ENCODE results near the gene SORBS1.

- TF ChIP-seq ZNF57 (CRISPR knock-in tag; IDR thresholded peaks at IDR 0.05) = no peak
- TF ChIP-seq TCFL5 (CRISPR knock-in tag; conservative IDR thresholded peaks at IDR 0.05) = no peak
- no peak for TF ChIP-seq ZNF253 (CRISPR knock-in tag; conservative IDR thresholded peaks at IDR 0.05)
- no peak for TF ChIP-seq MECOM (CRISPR knock-in tag; IDR thresholded peaks at IDR 0.05)
- TF ChIP-seq PRDM10 (IDR thresholded peaks at IDR 0.05; ENCODE audit: partially characterized antibody) = no peak
- TF ChIP-seq SREBF2 (CRISPR knock-in tag; IDR thresholded peaks at IDR 0.05) = no peak
- no peak for TF ChIP-seq ATF3 (IDR thresholded peaks at IDR 0.05)
- TF ChIP-seq ATF3 (CRISPR knock-in tag; conservative IDR thresholded peaks at IDR 0.05) = no peak
- no peak for TF ChIP-seq CEBPB (tag; IDR thresholded peaks at IDR 0.05)
- no peak for TF ChIP-seq FOSL1 (tag; conservative IDR thresholded peaks at IDR 0.05)
- no peak for TF ChIP-seq CTCF (IDR thresholded peaks at IDR 0.05 in 2 of 3, conservative IDR thresholded peaks at IDR 0.05 in 1 of 3; ENCODE audit: insufficient read depth in 2 of 3, low read depth in 1 of 3, low read length in 3 of 3)
- no peak for TF ChIP-seq SP2 (IDR thresholded peaks at IDR 0.05; ENCODE audit: extremely low read depth, low read depth, low read length, poor library complexity, severe bottlenecking)
- TF ChIP-seq RCOR1 (IDR thresholded peaks at IDR 0.05; ENCODE audit: borderline replicate concordance in 1 of 2, low read depth in 2 of 2, low read length in 2 of 2) = no peak
- TF ChIP-seq ZBED1 (IDR thresholded peaks at IDR 0.05) = no peak
- TF ChIP-seq TAF7 (tag; IDR thresholded peaks at IDR 0.05) = no peak
These were observed 178.6 kb downstream of the SORBS1 start for GRCh38 chr10:95382596-95382995.
